ENCODE results near the gene GBP3.
"Not testable (repeated sequence)": the region's sequence is repeated elsewhere in the genome, so short reads cannot be mapped to it uniquely, and the experiment has no call there.

The GBP3 gene

GRCh38 chr1:89040315-89040626, 17.6 kb upstream of the GBP3 start:
- DNase-seq (ENCODE audit: low read depth in 2 of 2), result no peak

GRCh38 chr1:89037186-89037585, 14.5 kb upstream of the GBP3 start:
- DNase-seq (ENCODE audit: low read depth in 2 of 2), result no peak

- no peak for DNase-seq (ENCODE audit: low read depth in 2 of 2)
Observed at GRCh38 chr1:89035080-89035479, 12.4 kb upstream of the GBP3 start.

DNA sequence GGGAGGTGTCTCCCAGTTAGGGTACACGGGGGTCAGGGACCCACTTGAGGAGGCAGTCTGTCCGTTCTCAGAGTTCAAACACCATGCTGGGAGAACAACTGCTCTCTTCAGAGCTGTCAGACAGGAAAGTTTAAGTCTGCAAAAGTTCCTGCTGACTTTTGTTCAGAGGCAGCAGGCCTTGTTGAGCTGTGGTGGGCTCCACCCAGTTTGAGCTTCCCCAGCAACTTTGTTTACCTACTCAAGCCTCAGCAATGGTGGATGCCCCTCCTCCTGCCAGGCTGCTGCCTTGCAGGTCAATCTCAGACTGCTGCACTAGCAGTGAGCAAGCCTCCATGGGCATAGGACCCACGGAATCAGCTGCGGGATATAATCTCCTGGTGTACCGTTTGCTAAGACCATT, 11.3 kb upstream of the GBP3 start:
- not testable (repeated sequence) for DNase-seq (ENCODE audit: low read depth in 2 of 2)

DNA sequence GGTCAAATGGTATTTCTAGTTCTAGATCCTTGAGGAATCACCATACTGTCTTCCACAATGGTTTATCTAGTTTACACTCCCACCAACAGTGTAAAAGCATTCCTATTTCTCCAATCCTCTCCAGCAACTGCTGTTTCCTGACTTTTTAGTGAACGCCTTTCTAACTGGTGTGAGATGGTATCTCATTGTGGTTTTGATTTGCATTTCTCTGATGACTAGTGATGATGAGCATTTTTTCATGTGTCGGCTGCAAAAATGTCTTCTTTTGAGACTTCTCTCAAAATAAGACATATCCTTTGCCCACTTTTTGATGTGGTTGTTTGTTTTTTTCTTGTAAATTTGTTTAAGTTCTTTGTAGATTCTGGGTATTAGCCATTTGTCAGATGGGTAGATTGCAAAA, 6.4 kb upstream of the GBP3 start:
- DNase-seq (ENCODE audit: low read depth in 2 of 2), result not testable (repeated sequence)

GRCh38 chr1:89025928-89026327, 3.3 kb upstream of the GBP3 start:
- DNase-seq (ENCODE audit: low read depth in 2 of 2), result no peak

GRCh38 chr1:89023026-89023425, 360 bp upstream of the GBP3 start:
- no peak for DNase-seq (ENCODE audit: low read depth in 2 of 2)

DNA sequence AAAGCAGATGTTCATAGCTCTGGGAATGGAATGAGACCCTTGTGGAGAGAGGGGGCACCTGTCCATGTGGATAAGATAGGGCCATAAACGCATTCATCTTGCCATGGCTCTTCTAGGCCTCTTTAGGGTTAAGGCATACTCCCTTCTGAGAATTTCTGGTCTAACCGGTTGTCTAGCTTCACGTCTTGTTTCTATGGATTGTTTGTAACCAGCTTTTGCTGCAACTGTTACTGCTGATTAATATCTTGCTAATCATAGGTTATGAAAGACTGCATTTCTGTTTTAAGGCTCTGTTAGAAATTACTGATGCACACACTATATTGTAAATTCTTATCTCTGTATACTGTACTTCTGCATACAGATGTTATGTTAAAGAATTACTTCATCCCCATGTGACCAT, 4.3 kb downstream of the GBP3 start:
- not testable (repeated sequence) for DNase-seq (ENCODE audit: low read depth in 2 of 2)

- no peak for DNase-seq (ENCODE audit: low read depth in 2 of 2)
Observed at GRCh38 chr1:89008511-89008910, 14.2 kb downstream of the GBP3 start.

GRCh38 chr1:89005286-89006151, 17.1 kb downstream of the GBP3 start:
- no peak for DNase-seq (ENCODE audit: low read depth in 2 of 2)

DNA sequence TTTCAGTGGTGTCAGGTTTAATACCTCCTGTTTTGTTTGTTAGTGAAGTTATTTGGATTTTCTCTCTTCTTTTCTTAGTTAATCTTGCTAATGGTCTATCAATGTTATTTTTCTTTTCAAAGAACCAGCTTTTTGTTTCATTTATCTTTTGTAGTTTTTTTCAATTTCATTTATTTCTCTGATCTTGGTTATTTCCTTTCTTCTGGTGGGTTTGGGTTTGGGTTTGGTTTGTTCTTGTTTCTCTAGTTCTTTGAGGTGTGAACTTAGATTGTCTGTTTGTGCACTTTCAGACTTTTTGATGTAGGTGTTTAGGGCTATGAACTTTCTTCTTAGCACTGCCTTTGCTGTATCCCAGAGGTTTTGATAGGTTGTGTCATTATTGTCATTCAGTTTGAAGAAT, 20.5 kb downstream of the GBP3 start:
- DNase-seq (ENCODE audit: low read depth in 2 of 2), result not testable (repeated sequence)

GRCh38 chr1:89001510-89001909, 21.2 kb downstream of the GBP3 start:
- DNase-seq (ENCODE audit: low read depth in 2 of 2), result no peak

- DNase-seq (ENCODE audit: low read depth in 2 of 2), result no peak
Observed at GRCh38 chr1:88998716-88999115, 23.9 kb downstream of the GBP3 start.

- DNase-seq (ENCODE audit: low read depth in 2 of 2), result no peak
Observed at GRCh38 chr1:88990426-88990825, 32.2 kb downstream of the GBP3 start.

- no peak for DNase-seq (ENCODE audit: low read depth in 2 of 2)
Observed at GRCh38 chr1:88985692-88986091, 37.0 kb downstream of the GBP3 start.

DNA sequence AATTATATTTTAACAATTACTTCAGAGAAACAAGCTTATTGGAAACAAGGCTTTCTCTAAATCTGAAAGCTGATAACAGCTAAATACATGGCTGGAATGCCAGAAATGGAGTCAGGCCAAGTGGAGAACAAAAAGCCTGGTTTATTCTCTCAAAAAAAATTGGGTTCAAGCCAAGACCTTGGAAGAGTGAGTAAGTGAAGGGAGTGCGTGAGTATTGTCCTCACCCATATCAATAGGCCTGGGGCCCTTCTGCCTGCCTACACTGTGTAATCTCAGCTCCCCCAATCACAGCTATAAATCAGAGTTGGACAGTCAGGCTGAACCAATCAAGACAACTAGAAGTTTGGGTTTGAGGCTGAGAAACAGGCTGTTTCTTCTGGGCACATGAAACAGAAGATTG, 37.6 kb downstream of the GBP3 start:
- peak; percentile 90 to 93 for DNase-seq (ENCODE audit: low read depth in 2 of 2)

GRCh38 chr1:88984569-88984968, 38.1 kb downstream of the GBP3 start:
- no peak for DNase-seq (ENCODE audit: low read depth in 2 of 2)

- peak; percentile 29 for DNase-seq (ENCODE audit: low read depth in 2 of 2)
Observed at GRCh38 chr1:88983791-88984559, 38.7 kb downstream of the GBP3 start.

DNA sequence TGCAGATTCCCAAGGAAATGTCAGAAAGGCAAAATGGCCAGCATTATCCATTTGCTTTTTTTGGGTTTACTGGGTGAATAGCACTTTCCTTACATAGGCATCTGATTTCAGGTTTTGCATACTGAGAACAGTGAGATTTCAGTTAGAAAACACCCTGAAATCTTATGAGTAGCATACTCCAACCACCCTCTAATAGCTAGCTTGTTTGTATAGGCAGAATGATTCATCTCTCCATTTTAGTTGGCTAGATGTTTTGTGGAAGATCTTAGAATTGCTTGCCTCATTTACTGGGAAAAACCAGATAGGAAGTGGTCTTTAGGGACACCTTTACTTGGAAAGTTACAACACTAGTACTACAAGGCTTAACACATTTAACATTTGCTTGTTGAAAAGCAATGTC, 40.6 kb downstream of the GBP3 start:
- DNase-seq (ENCODE audit: low read depth in 2 of 2), result no peak

DNA sequence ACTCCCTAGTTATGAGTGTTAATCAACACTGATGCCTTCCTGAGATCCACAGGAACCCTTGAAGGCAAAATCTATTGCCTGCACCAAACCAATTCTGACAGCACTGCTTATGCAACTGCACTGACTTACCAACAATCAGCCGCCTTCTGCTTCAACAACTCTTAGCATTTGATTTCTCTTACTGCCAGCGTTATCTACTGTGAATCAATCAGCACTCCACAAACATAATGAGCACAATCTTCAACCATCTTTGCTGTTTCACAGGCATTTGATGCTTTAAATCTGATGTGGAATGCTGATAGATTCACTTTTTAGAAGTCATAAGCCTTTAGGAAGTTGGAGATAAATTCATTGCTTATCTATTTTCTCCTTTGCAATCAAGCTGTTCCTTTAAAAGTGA, 41.2 kb downstream of the GBP3 start:
- not testable (repeated sequence) for DNase-seq (ENCODE audit: low read depth in 2 of 2)

GRCh38 chr1:88980870-88981269, 41.8 kb downstream of the GBP3 start:
- DNase-seq (ENCODE audit: low read depth in 2 of 2), result no peak

DNA sequence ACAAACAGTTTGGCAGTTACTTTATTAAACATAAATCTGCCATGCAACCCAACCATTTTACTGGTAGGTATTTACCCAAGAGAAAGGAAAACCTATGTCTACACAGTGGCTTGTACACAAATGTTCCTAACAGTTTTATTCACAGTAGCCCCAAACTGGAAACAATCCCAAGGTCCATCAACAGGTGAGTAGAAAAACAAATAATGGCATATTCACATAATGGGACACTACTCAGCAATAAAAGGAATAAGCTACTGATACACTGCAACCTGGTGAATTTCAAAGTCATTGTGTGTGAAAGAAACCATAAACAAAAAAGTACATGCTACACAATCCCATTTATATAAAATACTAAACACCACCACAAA, 42.9 kb downstream of the GBP3 start:
- DNase-seq (ENCODE audit: low read depth in 2 of 2), result no peak

GRCh38 chr1:88979054-88979748, 43.5 kb downstream of the GBP3 start:
- DNase-seq (ENCODE audit: low read depth in 2 of 2), result no peak

Measured in fibroblast of skin of left biceps (primary cell).